Activated B cell treated with CpG ODN at 0.5 μM for 24 hours (primary cell): Measurements from ENCODE around the gene HOXC4. TPM values are rescaled to one million over a fixed set of nuclear protein-coding genes. Genes with fewer than 3 reads are reported as not detected.

Experiments used
- ATAC-seq: fragments of 200-7000 bp; cut with Tn5 transposase; one replicate; pipeline ENCODE4 v1.10.0; 2021; ENCODE audit warnings: low read depth, mild to moderate bottlenecking, moderate library complexity
- CTCF ChIA-PET: fragments of 350-600 bp; sonication (Branson Sonifier 250); formaldehyde crosslinking; loops from one replicate; lab custom pipeline; 2021; ENCODE audit warnings: antibody characterized with exemption; lab: Charles Lee
- POLR2A ChIA-PET: fragments of 350-600 bp; sonication (Branson Sonifier 250); formaldehyde crosslinking; loops from one replicate; lab custom pipeline; 2021; ENCODE audit warnings: antibody characterized with exemption; lab: Charles Lee
- DNase-seq: peaks from one replicate; pipeline ENCODE4 v3.0.0; 2022
- H3K27ac Mint-ChIP-seq: one replicate; pipeline ENCODE4 v1.8.0; 2020; ENCODE audit warnings: mixed read lengths
- H3K27me3 Mint-ChIP-seq: one replicate; pipeline ENCODE4 v1.8.0; 2021; ENCODE audit warnings: mixed read lengths
- H3K36me3 Mint-ChIP-seq: one replicate; pipeline ENCODE4 v1.8.0; 2021; ENCODE audit warnings: low read depth, mixed read lengths
- H3K4me1 Mint-ChIP-seq: one replicate; pipeline ENCODE4 v1.8.0; 2021; ENCODE audit warnings: mixed read lengths
- H3K4me3 Mint-ChIP-seq: one replicate; pipeline ENCODE4 v1.8.0; 2020; ENCODE audit warnings: mild to moderate bottlenecking, mixed read lengths
- H3K9me3 Mint-ChIP-seq: one replicate; pipeline ENCODE4 v1.8.0; 2020; ENCODE audit warnings: mixed read lengths
- intact Hi-C: fragments of 100-400 bp; cut with micrococcal nuclease; formaldehyde crosslinking; loops from one replicate; pipeline ENCODE4 v1.15.1; 2024
- total RNA-seq: library from RNA; stranded (reverse); gene quantifications from 2 replicates; pipeline ENCODE4 v1.2.3, GENCODE V29; 2022
- TF ChIP-seq, protein P1 (sequence below): fragments of 200-600 bp; IDR thresholded peaks from one replicate; pipeline ENCODE4 v1.8.0; 2022; ENCODE audit warnings: antibody characterized with exemption, mild to moderate bottlenecking

The HOXC4 gene
- total RNA-seq, 1 donor from 2014 or later, result 4.3 TPM

DNA sequence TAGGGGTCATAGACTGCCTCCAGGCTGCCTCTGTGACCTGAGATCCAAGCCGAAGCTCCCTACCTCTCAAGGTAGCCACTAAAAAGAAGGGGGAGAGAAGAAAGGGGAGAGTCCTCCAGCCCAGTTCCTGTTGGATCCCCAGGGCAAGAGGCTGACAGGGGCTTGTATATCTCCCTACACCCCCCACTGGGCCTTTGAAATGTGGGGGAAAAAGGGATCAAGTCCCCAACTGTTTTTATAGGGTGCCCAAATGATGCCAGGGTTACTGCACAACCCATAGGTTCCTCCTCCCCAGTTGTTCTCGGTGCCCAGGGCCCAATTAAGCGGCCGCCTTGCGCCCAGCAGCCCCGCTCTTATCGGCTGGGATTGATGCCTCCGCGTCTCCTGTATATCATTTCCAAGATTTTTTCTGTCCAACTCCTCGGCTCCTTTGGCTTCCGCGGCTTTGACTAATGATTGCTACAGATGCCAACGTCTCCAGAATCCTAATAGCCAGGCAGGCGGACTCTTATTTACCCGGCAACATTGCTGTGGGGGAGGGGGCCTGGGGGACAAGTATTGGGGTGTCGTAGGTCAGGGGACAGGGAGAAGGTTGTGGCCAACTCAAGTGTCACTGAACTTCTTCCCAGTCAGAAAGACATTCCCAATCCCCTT, 7.6 kb upstream of the HOXC4 start:
- Mint-ChIP-seq H3K4me1 (peaks cover 20% of the 10 kb centered on the region), H3K4me3 (no peak overlapping the region), H3K9me3 (no peaks in the 10 kb centered on the region), H3K27ac (no peak overlapping the region), H3K36me3 (no peaks in the 10 kb centered on the region), H3K27me3 (peaks cover 76% of the 10 kb centered on the region)
- DNase-seq, result no peak
- intact Hi-C loops, result loop anchor here (5.0 kb wide), 1 partner anchor 39 kb away; the partner anchor contains the start of gene HOXC8
- CTCF ChIA-PET, result no interaction called here
- TF ChIP-seq, protein P1, sequence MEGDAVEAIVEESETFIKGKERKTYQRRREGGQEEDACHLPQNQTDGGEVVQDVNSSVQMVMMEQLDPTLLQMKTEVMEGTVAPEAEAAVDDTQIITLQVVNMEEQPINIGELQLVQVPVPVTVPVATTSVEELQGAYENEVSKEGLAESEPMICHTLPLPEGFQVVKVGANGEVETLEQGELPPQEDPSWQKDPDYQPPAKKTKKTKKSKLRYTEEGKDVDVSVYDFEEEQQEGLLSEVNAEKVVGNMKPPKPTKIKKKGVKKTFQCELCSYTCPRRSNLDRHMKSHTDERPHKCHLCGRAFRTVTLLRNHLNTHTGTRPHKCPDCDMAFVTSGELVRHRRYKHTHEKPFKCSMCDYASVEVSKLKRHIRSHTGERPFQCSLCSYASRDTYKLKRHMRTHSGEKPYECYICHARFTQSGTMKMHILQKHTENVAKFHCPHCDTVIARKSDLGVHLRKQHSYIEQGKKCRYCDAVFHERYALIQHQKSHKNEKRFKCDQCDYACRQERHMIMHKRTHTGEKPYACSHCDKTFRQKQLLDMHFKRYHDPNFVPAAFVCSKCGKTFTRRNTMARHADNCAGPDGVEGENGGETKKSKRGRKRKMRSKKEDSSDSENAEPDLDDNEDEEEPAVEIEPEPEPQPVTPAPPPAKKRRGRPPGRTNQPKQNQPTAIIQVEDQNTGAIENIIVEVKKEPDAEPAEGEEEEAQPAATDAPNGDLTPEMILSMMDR, result no peak
- ATAC-seq, result no peak
- POLR2A ChIA-PET, result no interaction called here

DNA sequence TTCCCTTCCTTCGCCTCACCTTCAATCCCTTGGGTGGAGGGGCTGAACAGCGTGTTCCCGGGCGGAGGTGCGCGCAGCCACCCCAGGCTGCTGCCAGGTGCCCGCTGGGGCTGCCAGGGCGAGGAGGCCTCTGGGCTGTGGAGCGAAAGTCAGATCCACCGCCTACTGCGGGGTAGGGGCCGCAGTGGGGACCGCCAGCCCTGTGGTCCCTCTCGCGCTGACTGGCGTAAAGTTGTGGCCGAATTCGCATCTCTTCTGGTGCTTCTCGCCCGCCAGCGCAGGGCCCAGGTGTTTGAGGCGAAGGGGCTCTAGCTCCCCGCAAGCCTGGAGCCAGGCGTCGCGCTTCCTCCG, 6.9 kb upstream of the HOXC4 start:
- no peak overlapping the region for H3K27ac Mint-ChIP-seq
- peaks cover 25% of the 10 kb centered on the region for H3K4me1 Mint-ChIP-seq
- TF ChIP-seq, protein P1, result no peak
- DNase-seq (no peak), ATAC-seq (no peak)
- H3K9me3 Mint-ChIP-seq, result no peaks in the 10 kb centered on the region
- H3K36me3 Mint-ChIP-seq, result no peaks in the 10 kb centered on the region
- ChIA-PET CTCF (no interaction called here), POLR2A (no interaction called here)
- intact Hi-C loops, result loop anchor here (5.0 kb wide), 1 partner anchor 39 kb away; the partner anchor contains the start of gene HOXC8
- peaks cover 74% of the 10 kb centered on the region for H3K27me3 Mint-ChIP-seq
- peak overlapping the region; percentile 56 for H3K4me3 Mint-ChIP-seq

DNA sequence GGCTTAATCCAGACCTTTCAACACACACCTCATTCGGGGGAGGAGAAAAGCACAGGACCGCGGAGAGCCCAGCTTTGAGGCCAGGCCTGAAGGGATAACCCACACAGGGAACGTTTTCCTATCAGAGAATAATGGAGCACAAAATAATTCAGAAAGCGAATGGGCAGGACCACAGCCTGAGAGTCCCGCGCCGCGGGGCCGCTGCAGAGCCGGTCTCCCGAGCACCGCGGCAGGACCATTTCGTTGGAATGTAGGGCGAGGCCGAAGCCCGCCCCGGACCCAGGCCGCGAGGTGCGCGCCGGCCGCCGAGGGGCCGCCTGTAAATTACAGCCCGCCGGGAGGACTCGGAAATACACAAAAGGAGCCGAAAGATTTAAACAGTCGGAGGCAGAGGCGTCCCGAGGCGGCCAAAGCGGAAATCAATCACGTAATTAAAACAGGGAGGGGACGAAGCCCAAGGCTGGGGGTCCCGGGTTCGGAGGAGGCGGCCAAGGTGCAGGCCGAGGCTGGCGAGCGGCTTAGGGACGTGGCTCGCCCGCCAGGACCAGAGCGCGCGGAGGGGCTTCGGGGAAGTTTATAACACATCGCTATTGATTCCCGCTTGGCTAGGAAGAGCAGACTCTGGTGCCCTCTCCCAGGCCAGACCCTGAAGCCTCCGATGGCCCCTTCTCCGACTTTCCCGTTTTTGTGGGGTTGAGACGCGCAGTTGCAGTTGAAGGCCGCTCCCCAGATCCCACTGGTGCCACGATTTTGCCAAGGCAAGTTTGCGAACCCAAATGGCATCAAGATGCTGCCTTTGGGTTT, 6.3 kb upstream of the HOXC4 start:
- ChIA-PET CTCF (no interaction called here), POLR2A (no interaction called here)
- intact Hi-C loops, result loop anchor here (5.0 kb wide), 1 partner anchor 40 kb away; the partner anchor contains the start of gene HOXC8
- TF ChIP-seq, protein P1, result no peak
- Mint-ChIP-seq H3K4me3 (peak overlapping the region; percentile 56), H3K9me3 (no peaks in the 10 kb centered on the region), H3K36me3 (no peaks in the 10 kb centered on the region), H3K4me1 (peaks cover 31% of the 10 kb centered on the region), H3K27ac (no peak overlapping the region), H3K27me3 (peaks cover 73% of the 10 kb centered on the region)
- DNase-seq, result no peak
- no peak for ATAC-seq

DNA sequence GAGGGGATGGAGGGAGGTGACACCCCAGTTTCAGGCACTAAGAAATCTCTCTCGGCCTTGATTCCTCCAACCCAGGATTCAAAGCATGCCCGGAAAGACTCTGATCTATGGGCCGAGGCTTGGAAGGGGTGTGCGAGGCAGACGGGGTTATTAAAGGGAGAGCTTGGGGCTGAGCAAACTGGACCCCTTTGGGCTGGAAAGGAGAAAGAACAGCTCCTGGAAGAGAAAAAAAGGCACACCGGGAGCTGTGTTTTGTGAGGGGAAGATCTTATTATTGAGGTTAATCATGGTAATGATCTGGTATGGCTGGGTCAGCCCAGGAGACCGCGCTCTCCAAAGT, 5.7 kb upstream of the HOXC4 start:
- no peak for DNase-seq
- ChIA-PET POLR2A (no interaction called here), CTCF (no interaction called here)
- no peak for ATAC-seq
- intact Hi-C loops, result loop anchor here (5.0 kb wide), 1 partner anchor 41 kb away; the partner anchor contains the start of gene HOXC8
- peaks cover 70% of the 10 kb centered on the region for H3K27me3 Mint-ChIP-seq
- no peaks in the 10 kb centered on the region for H3K9me3 Mint-ChIP-seq
- H3K4me1 Mint-ChIP-seq, result peaks cover 37% of the 10 kb centered on the region
- H3K27ac Mint-ChIP-seq, result no peak overlapping the region
- TF ChIP-seq, protein P1, result no peak
- no peaks in the 10 kb centered on the region for H3K36me3 Mint-ChIP-seq
- H3K4me3 Mint-ChIP-seq, result no peak overlapping the region

DNA sequence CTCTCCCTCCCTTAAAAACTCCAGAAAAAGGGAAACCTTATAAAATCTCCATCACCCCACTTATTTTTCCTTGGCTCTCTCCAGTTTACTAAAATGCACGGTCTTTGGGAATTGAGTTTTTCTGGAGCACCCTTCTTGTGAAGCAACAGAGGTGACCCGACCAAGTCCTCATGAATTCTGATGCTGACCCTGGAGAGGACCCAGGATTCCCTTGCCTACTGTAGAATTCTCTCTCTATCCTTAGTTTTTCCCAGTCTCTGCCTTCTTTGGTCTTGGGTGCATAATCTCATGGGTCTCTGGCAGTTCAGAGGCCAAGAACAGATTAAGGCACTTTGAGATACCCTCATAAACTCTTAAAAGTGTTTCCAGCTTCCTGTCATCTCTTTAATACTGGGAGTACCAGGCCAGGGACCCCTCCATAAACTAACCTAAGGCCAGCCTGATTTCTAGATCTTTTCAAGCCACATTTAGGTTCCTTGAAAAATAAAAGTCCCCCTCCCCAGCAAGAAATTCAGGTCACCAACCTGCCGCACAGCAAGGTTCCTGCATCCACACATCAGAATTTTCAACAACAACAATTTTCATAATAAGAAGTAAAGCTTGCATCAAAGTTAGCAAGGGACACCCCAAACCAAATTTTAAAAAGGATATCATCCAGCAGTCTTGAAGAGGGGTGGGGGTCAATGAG, 5.1 kb upstream of the HOXC4 start:
- TF ChIP-seq, protein P1, result no peak
- H3K4me1 Mint-ChIP-seq, result peaks cover 41% of the 10 kb centered on the region
- ATAC-seq, result no peak
- H3K27me3 Mint-ChIP-seq, result peaks cover 66% of the 10 kb centered on the region
- POLR2A ChIA-PET, result no interaction called here
- H3K36me3 Mint-ChIP-seq, result no peaks in the 10 kb centered on the region
- no peak overlapping the region for H3K27ac Mint-ChIP-seq
- CTCF ChIA-PET, result no interaction called here
- H3K4me3 Mint-ChIP-seq, result no peak overlapping the region
- no peaks in the 10 kb centered on the region for H3K9me3 Mint-ChIP-seq
- DNase-seq, result no peak
- intact Hi-C loops, result loop anchor here (5.0 kb wide), 1 partner anchor 41 kb away; the partner anchor contains the start of gene HOXC8
